GM21515 (cell line): Measurements from ENCODE around the gene AGR2.
A peak's percentile ranks its signal among the peaks of the same experiment; 100 is the strongest.
"Not testable (repeated sequence)": the region's sequence is repeated elsewhere in the genome, so short reads cannot be mapped to it uniquely, and the experiment has no call there.

Source experiments
- ATAC-seq: cut with Tn5 transposase; IDR thresholded peaks from one replicate; pipeline ENCODE4 v1.9.1; 2021; ENCODE audit not compliant: unreplicated experiment

Gene AGR2

GRCh38 chr7:16774986-16775385 lies 29.8 kb downstream of the AGR2 start:
- no peak for ATAC-seq

GRCh38 chr7:16774294-16774693 lies 30.5 kb downstream of the AGR2 start:
- no peak for ATAC-seq

- no peak for ATAC-seq
Observed at GRCh38 chr7:16773884-16774283, 30.9 kb downstream of the AGR2 start.

- ATAC-seq, result no peak
Observed at GRCh38 chr7:16773326-16773725, 31.5 kb downstream of the AGR2 start.

GRCh38 chr7:16770657-16771329 lies 34.0 kb downstream of the AGR2 start:
- no peak for ATAC-seq

- ATAC-seq, result not testable (repeated sequence)
Observed at GRCh38 chr7:16769994-16770393, 34.8 kb downstream of the AGR2 start.

GRCh38 chr7:16765436-16765859 lies 39.4 kb downstream of the AGR2 start:
- ATAC-seq, result no peak

GRCh38 chr7:16764942-16765341 lies 39.9 kb downstream of the AGR2 start:
- ATAC-seq, result no peak

- ATAC-seq, result no peak
Observed at GRCh38 chr7:16762177-16762576, 42.6 kb downstream of the AGR2 start.

GRCh38 chr7:16759840-16760239 lies 45.0 kb downstream of the AGR2 start:
- no peak for ATAC-seq

- no peak for ATAC-seq
Observed at GRCh38 chr7:16758631-16759611, 45.9 kb downstream of the AGR2 start.

GRCh38 chr7:16758036-16758435 lies 46.8 kb downstream of the AGR2 start:
- no peak for ATAC-seq

GRCh38 chr7:16755397-16755796 lies 49.4 kb downstream of the AGR2 start:
- ATAC-seq, result no peak

GRCh38 chr7:16754856-16755317 lies 49.9 kb downstream of the AGR2 start:
- ATAC-seq, result no peak

GRCh38 chr7:16753932-16754855 lies 50.6 kb downstream of the AGR2 start:
- peak; percentile 14 for ATAC-seq

GRCh38 chr7:16753102-16753931 lies 51.5 kb downstream of the AGR2 start, which contains the start of gene TSPAN13:
Gene TSPAN13 (plus strand): TSS chr7:16753755. CDS start chr7:16753968, 213 bp downstream.
- peak; percentile 80 for ATAC-seq

GRCh38 chr7:16747102-16747501 lies 57.7 kb downstream of the AGR2 start:
- ATAC-seq, result no peak

GRCh38 chr7:16745645-16746044 lies 59.2 kb downstream of the AGR2 start:
- no peak for ATAC-seq

- ATAC-seq, result no peak
Observed at GRCh38 chr7:16744518-16745250, 60.1 kb downstream of the AGR2 start.
